ENCODE measurements around the gene MED19. TPM values are rescaled to one million over a fixed set of nuclear protein-coding genes. Genes with fewer than 3 reads are reported as not detected.

The MED19 gene
- total RNA-seq, 1 donor from 2014 or later = 27.6 TPM

DNA sequence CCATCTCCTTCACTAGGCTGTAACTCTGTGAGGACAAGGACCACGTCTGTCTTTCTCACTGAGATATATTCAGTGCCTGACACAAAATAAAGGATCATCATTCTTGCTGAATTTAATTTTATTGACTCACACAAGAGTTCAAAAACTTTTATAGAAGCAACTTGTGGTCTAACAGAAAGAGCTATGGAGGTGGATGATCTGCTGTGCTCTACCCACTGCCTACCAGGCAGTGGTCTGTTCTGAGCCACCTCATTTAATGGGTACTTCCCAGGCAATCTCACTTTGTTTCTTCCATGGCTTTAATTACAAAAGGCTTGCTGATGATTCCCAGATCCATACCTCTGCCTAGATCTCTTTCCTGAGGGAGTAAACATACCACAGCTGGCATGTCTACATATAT, 34.9 kb upstream of the MED19 start:
- Histone ChIP-seq H3K4me3 (ENCODE audit: low read depth, low read length) (no peak overlapping the region), H3K36me3 (ENCODE audit: control insufficient read depth, insufficient read depth, low read length) (peaks cover 2% of the 10 kb centered on the region), H3K27me3 (ENCODE audit: control insufficient read depth, insufficient read depth, low read length) (no peaks in the 10 kb centered on the region)
- DNase-seq (ENCODE audit: low read depth) = no peak
- TF ChIP-seq, protein P1, sequence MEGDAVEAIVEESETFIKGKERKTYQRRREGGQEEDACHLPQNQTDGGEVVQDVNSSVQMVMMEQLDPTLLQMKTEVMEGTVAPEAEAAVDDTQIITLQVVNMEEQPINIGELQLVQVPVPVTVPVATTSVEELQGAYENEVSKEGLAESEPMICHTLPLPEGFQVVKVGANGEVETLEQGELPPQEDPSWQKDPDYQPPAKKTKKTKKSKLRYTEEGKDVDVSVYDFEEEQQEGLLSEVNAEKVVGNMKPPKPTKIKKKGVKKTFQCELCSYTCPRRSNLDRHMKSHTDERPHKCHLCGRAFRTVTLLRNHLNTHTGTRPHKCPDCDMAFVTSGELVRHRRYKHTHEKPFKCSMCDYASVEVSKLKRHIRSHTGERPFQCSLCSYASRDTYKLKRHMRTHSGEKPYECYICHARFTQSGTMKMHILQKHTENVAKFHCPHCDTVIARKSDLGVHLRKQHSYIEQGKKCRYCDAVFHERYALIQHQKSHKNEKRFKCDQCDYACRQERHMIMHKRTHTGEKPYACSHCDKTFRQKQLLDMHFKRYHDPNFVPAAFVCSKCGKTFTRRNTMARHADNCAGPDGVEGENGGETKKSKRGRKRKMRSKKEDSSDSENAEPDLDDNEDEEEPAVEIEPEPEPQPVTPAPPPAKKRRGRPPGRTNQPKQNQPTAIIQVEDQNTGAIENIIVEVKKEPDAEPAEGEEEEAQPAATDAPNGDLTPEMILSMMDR (IDR thresholded peaks at IDR 0.05; ENCODE audit: insufficient read depth, low read length, poor library complexity, severe bottlenecking) = no peak

DNA sequence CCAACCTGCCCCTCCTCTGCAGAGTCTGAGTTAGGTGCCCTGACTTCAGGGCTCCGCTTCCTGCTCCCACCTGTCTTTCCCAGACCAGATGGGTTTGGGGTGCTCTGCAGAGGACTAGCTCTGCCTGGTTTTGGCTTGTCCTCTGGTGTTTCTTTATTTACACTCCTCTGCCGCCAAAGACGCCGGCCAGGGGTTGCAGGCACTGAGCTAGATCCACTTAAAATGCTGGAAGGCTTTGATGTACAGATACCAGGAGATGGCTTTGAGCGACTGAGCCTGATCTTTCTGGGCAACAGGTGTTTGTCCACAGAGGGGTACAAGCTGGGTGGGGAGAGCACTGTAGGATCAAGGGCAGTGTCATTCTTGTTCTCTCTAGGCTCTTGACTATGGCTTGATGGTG, 33.2 kb upstream of the MED19 start:
- Histone ChIP-seq H3K4me3 (ENCODE audit: low read depth, low read length) (no peak overlapping the region), H3K27me3 (ENCODE audit: control insufficient read depth, insufficient read depth, low read length) (no peaks in the 10 kb centered on the region), H3K36me3 (ENCODE audit: control insufficient read depth, insufficient read depth, low read length) (peaks cover 2% of the 10 kb centered on the region)
- DNase-seq (ENCODE audit: low read depth) = no peak
- TF ChIP-seq, protein P1 (IDR thresholded peaks at IDR 0.05; ENCODE audit: insufficient read depth, low read length, poor library complexity, severe bottlenecking) = no peak

DNA sequence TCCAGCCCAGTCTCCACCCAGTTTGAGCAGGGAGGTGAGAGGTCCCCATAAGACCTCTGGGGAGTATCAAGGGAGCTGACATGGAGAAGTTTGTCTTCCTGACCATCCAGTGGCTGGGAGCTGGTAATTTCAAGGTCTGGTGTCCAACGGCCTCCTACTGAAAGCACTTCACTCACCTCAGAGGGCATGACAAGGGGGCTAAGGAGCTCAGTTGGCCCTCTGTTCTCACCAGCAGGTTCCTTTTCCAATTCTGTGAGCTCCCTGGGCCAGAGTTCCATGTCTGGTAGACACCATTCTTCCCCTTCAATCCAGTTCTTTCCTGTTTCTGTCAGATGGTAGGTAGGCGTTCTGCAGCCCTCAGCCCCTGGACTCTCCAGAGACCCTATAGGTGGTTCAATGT, 32.3 kb upstream of the MED19 start:
- TF ChIP-seq, protein P1 (IDR thresholded peaks at IDR 0.05; ENCODE audit: insufficient read depth, low read length, poor library complexity, severe bottlenecking) = no peak
- Histone ChIP-seq H3K27me3 (ENCODE audit: control insufficient read depth, insufficient read depth, low read length) (no peaks in the 10 kb centered on the region), H3K4me3 (ENCODE audit: low read depth, low read length) (no peak overlapping the region), H3K36me3 (ENCODE audit: control insufficient read depth, insufficient read depth, low read length) (peaks cover 2% of the 10 kb centered on the region)
- DNase-seq (ENCODE audit: low read depth) = no peak

- Histone ChIP-seq H3K36me3 (ENCODE audit: control insufficient read depth, insufficient read depth, low read length) (peaks cover 2% of the 10 kb centered on the region), H3K27me3 (ENCODE audit: control insufficient read depth, insufficient read depth, low read length) (no peaks in the 10 kb centered on the region), H3K4me3 (ENCODE audit: low read depth, low read length) (peak overlapping the region; percentile 92)
- TF ChIP-seq, protein P1 (IDR thresholded peaks at IDR 0.05; ENCODE audit: insufficient read depth, low read length, poor library complexity, severe bottlenecking) = no peak
- no peak for DNase-seq (ENCODE audit: low read depth)
These were observed 30.1 kb upstream of the MED19 start for GRCh38 chr11:57742087-57742452.

- peaks cover 2% of the 10 kb centered on the region for H3K36me3 ChIP-seq (ENCODE audit: control insufficient read depth, insufficient read depth, low read length)
- TF ChIP-seq, protein P1 (IDR thresholded peaks at IDR 0.05; ENCODE audit: insufficient read depth, low read length, poor library complexity, severe bottlenecking) = no peak
- H3K27me3 ChIP-seq (ENCODE audit: control insufficient read depth, insufficient read depth, low read length) = no peaks in the 10 kb centered on the region
- peak; percentile 86 for DNase-seq (ENCODE audit: low read depth)
- peak within 1 kb of the TSS; percentile 92 for H3K4me3 ChIP-seq (ENCODE audit: low read depth, low read length)
These were observed 29.4 kb upstream of the MED19 start, which contains the start of gene SELENOH for GRCh38 chr11:57741132-57742086. SELENOH (plus strand) TSS chr11:57741491; CDS start chr11:57741596, 105 bp downstream.
